ENCODE measurements around the gene ASTL.

Gene ASTL

DNA sequence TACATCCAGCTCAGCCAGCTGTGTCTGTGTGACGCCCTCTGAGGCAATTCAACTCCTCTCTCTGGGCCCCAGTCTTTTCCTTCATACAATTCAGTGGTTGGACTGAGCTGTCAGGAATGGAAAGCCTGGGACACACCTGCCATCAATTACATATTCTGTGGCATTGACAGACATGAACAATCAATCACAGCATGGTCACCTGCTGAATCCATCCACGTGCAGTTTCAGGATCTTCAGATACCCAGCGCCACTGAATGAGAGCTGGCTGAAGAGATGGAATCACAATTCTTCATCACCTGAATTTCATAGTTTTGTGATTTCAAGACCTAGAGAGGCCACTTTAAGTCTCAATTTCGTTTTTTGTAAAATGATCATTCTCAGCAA lies 27.1 kb downstream of the ASTL start:
- no peak for DNase-seq

DNA sequence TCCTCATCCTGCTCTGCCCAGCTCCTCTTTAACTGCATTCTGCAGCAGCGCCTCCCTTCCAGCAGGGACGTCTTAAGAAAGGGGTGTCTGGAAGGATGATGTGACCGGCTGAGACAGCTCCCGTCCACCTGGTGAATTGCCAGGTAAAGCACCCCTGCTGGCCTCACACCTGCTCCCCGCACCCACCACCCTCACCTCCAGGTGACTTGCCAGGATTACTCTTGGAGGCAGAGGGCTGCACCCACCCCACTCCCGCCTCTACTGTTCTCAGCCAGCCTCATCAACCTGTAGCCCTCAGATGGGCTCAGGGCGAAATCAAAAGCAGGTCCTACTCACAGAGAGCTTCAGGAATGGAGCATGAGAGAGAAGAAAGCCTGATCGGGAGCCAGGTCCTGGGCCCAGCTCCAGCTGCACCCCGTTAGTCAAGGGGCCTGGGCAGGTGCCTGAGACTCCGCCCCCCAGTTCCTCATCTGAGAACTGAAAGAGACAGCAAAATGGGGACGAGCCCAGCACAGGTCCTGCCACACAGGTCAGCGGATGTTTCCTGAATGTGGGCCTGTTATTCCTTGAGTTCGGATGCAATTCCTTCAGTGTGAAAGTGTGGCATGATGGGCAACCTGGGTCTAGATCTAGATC lies 27.6 kb downstream of the ASTL start:
- DNase-seq = no peak

DNA sequence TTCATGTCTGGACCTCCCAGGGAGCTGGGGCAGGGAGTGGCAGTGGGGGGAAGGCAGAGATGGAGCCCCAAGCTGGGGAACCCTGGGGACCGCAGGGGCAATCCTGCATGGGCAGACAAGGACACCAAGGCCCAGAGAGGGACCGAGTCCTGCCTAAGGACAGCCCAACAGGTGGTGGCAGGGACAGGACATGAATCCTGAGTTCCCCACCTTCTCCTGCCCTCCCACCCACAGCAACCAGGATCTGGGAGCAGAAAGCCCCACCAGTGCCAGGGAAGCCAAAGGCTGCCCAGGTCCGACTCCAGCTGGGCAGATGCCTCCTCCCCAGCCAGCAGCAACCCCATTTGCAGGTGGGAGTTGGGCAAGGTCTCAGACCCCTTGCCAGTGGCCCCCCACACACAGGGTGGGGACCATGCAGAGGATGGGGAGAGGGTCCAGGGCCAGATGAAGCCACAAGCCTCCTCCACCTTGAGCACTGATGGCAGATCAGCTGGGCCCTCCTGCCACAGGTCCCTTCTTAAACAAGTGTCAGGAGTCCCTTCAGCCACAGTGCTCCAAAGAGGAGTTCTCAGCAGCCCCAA lies 28.3 kb downstream of the ASTL start:
- no peak for DNase-seq

DNA sequence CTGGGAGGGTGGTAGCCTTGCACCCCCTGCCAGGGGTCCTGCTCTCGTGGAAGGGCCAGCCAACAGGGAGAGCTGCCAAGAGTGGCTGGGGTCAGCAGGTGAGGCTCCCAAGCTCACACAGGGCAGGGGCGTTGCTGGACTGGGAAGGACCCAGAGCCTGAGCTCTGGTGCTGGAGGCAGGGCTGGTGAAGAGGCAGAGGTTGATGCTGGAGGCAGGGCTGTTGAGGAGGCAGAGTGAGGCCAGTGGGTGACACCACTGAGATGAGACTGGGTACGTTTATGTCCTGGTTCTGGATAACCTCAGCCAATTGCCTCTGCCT lies 29.0 kb downstream of the ASTL start:
- DNase-seq = no peak

DNA sequence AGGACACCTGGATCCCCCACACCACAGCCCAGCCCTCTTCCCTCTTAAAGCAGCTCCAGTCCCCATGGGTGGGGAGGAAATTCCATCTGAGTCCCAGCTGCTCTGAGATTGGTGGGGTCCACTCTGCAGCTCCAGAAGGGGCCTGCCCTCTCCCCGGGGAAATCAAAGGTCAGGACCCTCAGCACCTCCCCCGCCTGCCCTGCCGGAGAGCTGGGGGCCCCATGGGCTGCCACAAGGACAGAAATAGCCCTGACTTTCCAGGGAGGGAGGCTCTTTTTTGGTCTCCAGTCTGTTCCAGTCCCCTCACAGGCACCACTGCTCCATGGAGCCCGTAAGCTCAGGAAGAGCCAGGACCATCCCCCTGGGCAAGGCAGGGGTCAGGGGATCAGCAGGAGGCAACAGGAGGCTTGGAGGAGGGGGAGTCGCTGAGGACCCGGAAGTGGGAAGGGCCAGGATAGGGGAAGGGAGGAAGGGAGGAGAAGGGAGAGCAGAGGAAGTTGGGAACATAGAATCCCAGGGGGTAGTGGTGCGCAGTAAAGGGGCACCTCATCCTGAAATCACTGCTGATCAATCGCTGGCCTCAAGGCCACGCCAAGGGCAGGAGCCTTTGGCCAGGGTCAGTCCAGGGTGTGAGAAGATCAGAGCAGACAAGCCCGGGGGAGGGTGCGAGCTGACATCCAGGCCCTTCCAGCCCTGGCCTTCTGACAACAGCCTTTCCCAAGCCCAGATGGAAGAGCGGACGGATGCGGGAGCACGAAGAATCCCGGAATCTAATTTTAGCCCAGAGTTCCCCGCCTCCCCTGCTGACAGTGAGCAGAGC lies 29.6 kb downstream of the ASTL start:
- no peak for DNase-seq

DNA sequence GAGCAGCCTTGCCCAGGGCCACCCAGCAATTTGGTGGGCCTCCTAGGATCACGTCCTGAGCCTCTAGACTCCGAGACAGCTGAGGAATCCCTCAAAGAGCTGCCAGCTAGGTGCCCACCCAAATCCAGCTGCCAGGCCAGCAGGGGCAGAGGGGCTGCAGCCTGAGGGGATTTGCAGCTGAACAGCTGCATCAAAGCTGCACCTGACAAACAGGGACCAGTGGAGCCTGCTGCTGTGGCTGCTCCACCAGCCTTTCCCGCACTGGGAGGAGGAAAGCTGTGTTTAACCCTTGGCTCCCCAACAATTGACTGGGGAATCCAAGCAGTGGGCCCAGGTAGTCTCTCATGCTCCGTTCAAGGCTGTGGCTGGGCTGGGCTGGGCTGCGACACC lies 30.2 kb downstream of the ASTL start:
- DNase-seq = no peak

DNA sequence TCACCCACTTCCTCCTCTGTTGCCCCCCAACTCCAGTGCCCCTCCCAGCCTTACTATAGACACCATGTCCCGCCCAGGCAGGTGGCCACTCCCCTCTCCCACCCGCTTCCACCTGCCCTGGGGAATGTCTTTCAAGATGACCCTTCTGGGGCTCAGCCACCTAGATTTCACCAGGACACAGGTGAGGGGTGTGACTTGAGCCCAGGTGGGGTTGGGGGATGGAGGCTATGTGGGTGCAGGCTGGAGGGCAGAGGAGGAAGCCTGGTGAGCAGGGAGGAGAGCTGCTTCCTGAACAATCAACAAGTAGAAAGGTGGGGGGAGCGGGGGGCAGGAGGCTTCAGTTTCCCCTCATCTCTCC lies 30.6 kb downstream of the ASTL start:
- no peak for DNase-seq

DNA sequence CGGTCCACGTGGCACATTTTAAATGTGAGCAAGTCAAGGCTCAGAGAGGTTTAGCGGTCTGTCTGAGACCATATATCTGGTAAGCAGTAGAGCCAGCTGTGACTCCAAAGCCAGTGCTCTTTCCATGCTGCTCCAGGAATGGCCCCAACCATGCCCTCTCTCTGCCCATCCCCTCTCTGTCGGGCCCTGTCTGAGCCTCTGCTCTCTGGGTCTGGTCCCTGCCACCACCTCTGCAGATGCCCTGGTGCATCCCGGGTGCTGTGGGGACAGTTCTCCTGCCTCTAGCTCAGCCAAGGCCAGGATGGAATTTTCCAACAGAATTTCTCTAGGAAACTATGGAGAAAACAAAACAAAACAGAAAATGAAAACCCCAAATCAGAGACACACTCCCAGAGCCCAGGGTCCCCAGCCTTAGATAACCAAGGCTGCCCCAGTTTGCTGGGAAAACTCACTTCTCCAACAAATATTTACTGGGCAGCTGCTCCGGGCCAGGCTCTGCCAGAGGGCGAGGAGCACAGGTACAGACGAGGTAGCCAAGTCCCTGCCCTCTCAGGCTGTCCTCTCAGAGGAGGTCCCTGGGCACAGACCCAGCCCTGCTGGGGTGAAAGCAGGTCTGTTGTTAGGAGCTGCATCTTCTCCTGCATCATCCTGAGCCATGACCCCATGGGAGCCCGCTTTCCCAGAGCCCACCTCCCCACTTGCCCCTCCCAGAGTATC lies 31.2 kb downstream of the ASTL start:
- no peak for DNase-seq

DNA sequence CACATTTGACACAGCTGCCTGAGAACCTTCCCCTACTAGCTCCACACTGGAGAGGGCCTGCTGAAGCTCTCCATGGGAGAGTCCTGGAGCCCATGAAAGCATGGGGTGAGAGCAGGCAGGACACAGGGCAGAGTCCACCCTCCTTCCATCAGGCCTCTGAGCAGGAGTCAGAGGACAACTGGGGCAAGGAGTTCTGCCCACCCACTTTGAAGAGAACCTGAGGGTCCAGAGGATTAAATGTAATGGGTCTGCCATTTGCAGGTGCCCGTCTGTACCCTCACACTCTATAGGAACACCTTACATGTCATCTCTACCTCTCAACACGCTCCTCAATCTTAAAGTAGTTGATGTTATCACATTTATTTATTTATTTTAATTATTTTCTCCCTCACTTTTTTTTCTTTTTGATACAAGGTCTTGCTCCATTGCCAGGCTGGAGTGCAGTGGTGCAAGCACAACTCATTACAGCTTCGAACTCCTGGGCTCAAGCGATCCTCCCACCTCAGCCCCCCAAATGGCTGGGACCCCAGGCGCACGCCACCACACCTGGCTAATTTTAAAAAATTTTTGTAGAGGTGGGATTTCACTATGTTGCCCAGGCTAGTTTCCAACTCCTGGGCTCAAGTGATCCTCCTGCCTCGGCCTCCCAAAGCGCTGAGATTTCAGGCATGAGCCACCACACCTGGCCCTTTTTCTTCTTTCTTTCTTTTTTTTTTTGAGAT lies 32.1 kb downstream of the ASTL start:
- no peak for DNase-seq

DNA sequence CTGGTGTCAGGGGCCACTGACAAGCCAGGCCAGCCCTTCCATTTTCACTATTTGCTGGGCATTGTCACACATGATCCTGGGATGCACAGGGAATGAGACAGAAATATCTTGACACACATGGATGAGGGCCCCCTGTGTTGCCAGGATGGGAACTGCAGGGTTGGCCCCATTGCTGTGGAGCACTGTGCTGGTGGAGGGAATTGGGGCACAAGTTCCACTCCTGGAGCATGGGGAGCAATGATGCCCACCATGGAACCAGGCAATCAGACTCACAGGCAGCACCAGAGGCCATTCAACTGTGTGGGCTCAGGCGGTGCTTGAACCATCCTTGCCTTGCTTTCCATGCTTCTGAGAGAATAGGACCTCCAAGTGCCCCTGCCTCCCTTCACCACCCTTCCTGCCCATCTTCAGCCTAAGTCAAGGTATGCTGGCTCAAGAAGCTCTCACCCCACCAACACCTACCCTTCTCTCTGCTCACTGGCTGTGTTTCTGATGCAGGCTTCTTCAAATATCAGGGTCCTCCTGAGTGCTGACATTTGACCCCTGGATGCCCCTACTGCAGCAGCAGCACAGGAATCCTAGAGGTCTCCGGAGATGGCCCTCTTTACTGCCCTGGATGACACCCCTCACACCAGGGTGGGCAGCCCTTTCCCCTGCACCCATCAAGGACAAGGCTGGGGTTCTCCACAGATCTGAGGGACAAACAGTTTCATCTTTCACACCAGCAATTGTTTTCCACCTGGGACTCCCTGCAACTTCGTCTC lies 33.0 kb downstream of the ASTL start:
- no peak for DNase-seq

DNA sequence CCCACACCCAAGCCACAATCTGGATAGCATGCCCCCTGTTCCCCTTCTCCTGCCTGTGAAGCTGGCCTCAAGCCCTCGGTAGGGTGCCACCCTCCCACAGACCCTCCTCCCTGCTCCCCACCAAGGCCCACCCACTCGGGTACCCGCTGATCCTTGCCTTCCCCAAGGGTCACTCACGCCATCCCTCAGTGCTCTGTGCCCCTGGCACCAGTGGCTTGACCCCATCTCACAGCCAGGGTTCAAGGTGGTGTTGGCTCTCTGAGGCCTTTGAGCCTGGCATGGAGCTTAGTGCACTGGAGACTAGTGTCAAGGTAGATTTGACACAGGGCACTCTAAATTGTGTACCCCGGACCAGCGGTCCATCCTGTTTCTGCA lies 33.8 kb downstream of the ASTL start:
- DNase-seq = no peak

DNA sequence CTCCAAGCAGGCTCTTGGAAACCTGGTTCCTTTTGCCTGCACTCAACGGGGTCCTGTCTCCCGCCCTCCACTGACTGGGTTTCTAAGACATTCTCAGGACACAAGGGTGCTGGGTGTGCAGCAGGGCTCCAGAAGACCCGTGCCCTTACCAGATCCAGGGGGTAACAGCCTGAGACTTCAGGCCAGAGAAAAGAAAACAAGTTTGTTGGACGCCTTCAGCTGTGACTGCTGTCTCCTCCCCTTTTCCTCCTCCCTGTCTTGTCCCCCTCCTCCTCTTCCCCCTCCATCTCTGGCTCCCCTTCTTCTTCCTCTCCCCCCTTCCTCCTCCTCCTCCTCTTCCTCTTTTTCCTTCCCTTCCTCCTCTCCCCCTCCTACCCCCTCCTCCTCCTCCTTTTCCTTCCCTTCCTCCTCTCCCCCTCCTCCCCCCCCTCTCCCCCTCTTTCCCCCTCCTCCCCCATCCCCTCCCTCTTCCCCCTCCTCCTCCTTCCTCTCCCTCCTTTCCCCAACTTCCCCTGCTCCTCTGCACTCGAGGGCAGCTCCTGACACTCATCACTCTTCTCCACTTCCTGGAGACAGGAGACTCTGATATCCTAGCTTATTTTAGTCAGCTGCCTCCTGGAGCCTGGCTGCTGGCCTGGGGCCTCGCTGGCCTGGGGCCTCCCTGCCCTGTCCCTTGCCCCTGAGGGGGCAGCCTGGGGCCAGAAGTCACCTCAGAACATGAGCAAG lies 34.4 kb downstream of the ASTL start:
- no peak for DNase-seq

DNA sequence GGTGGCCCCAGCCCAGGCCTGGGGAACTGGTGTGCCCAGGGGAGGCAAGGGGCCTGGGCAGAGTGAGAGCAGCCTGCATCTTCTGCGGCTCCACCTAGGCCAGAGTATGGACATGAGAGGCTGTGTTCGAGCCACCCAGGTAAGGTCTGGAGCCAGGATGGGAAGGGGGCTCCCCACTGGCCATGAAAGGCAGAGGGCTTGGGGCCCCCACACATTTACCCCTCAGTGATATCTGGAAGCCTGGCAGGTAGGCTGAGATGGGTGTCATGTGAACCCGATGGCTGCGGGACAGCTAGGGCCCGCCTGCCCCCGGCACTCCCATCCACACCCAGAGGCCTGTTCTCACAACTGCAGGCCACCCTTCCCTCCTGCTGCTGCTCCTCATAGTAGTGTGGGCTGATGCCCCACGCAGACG lies 35.1 kb downstream of the ASTL start:
- DNase-seq = no peak

DNA sequence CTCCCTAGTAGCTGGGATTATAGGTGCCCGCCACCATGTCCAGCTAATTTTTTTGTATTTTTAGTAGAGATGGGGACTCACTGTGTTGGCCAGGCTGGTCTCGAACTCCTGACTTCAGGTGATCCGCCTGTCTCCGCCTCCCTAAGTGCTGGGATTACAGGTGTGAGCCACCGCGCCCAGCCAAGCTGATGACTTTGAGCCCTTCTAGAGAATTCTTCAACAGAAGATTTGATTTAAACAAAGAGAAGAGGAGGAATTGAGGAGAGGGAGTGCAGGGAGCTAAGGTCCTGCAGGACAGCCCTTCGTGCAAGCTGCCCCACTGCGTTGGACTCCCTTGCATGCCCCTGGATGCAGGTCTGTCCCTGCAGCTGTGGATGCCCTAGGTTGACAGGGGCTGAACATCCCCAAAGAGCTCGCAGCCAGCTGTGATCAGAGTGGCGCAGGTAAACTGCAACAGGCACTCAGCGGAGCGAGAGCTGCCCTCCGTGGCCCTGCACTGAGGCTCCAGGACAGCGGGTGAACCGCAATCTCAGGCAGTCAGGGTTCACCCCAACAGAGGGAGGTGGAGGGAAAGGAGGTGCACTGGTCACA lies 35.6 kb downstream of the ASTL start:
- DNase-seq = no peak

DNA sequence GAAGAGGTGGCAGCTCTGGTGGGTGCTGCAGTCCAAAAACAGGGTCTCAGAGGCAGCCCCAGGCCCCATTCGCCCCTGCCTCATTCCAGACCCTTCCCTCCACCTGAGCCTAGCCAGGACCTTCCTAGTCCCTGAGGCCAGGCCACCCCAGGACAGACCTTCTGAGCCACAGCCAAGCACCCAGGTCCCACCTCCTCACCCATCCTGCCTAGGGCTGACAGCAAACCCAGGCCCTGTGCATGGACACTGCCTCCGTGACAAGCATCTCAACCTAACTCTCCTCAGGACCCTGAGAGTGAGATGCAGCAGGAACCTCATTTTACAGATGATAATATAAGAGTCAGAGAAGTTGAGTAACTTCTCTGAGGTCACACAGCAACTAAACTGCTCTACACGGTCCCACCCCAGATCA lies 37.4 kb downstream of the ASTL start:
- DNase-seq = no peak

DNA sequence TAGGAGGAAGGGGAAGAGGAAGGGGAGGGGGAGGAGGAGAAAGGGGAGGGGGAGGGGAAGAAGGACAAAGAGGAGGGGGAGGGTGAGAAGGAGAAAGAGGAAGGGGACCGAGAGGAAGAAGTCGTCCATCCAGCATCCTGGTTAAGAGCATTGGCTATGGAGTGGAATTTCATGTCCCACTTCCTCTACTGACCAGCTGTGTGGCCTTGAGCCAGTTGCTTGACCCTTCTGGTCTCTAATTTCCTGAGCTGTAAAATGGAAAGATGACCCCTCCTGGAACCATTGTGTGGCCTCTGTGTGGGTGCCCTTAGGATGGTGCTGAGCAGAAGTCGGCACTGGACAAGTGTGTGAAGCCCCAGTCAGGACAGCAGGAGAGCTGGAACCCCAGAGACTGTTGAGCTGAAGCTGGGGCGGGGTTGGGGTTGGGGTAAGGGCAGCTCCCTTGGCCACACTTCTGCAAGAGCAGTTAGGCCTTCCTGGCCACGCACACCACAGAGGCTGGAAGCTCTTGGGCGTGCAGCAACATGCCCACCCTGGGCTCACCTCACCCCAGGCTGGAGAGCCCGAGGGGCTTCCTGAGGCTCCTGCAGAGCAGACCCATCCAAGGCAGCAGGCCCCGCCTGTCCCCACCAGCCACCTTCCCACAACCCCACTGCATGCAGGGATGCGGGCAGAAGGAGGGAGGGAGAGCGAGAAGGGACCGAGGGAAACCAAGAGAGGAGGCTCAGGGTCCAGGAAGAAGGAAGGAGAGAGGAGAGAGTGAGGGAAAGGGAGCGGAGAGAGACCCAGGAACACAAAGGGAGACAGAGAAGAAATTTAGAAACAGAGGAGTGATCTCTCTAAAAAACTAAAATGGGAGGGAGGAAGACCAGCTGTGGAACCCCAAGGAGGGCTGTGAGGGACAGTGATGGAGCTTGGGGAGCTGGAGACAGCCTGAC lies 38.2 kb downstream of the ASTL start:
- DNase-seq = no peak

DNA sequence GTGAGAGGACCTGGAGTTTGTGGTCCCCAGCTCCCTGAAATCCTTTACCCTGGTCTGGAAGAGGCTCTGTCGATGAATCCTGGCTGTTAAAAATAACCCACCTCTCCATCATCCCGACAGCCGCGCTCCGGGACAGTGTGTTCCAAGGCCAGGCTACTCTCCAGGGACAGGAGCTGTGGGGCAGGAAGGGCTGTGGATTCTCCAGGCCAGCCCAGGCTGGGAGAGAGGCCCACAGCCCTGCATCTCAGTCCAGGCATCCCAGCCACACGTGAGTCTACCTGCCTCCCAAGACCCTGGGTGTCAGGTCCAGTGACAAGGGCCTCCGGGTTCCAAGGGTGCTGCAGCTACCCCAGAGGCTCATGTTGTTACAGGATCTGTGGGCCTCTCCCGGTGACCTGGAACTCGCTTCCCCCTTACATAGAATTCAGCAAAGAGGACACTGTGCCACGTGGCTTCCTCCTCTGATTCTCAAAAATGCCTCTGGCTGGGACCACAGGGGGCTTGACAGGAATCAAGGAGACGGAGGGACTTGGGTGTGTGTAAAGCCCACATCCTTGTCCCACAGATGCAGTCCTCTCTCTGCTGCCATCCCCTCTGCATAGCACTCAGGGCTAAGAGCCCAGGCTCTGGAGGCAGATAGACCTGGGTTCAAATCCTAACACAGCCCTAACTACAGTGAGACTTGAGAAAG lies 39.3 kb downstream of the ASTL start:
- DNase-seq = no peak

DNA sequence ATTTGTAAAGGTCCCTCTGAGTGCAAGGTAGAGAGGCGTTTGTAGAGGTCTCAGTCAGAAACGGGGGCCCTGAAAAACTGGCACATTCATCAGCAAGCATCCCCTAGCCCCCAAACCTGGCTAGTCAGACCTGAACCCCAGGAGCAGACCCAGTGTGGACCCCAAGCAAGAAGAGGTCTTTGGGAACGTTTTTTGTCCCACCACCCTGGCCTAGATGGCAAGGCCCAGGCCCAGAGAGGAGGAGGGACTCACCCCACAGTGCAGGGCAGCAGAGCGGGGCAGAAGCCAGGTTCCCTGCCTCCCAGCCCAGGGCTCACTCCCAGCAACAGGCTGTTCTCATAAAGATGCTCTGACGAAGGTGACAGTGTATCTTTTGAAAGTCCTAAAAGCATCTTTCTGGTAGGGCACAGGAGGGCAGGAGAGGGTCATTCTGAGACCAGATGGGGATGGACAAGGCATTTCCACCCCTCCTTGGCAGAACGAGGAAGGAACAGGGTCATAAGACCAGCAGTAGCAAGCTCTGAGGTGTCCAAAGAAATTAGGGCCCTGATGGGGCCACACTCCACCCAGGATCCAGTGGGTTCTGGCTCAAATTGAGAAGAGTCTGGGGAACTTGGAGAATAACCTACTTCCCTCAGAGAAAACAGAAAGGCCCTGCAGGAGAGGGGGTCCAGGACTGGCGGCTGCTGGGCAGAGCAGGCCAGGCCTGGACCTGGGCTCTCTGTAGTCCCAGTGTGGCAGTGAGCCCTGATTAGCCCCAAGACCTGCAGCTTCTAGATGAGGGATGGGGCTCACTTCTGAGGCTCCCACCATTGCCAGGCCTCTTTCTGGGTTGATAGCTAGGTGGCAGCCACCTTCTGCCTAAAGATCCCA lies 40.1 kb downstream of the ASTL start:
- DNase-seq = no peak

DNA sequence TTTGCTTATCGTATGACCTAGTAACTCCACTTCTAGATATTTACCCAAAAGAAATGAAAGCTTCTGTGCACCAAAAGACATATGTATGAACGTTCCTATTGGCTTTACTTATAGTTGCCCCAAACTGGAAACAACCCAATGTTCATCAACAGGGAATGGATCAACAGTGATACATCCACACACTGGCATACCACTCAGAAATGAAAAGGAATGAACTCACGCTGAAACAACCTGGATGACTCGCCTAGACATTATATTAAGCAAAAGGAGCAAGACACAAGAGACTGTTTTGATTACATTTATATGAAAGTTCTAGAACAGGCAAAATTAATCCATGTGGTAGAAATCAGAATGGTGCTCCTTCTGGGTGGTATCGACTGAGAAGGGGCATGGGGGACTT lies 40.9 kb downstream of the ASTL start:
- no peak for DNase-seq
